ENCODE measurements around the gene TIGD6. TPM values are rescaled to one million over a fixed set of nuclear protein-coding genes. Genes with fewer than 3 reads are reported as not detected.

The TIGD6 gene
- total RNA-seq, 1 donor from 2014 or later, result 1.2 TPM

- intact Hi-C loops (cut with micrococcal nuclease), result no loop called here
These were observed 17.0 kb upstream of the TIGD6 start for GRCh38 chr5:150017226-150018005.

GRCh38 chr5:150016537-150016936 is 16.1 kb upstream of the TIGD6 start:
- intact Hi-C loops (cut with micrococcal nuclease), result no loop called here

- intact Hi-C loops (cut with micrococcal nuclease), result no loop called here
These were observed 15.0 kb upstream of the TIGD6 start for GRCh38 chr5:150015415-150015814.

- intact Hi-C loops (cut with micrococcal nuclease), result no loop called here
These were observed 14.0 kb upstream of the TIGD6 start for GRCh38 chr5:150014456-150014855.

- intact Hi-C loops (cut with micrococcal nuclease), result no loop called here
These were observed 13.5 kb upstream of the TIGD6 start for GRCh38 chr5:150013931-150014330.

GRCh38 chr5:150009671-150010387 is 9.4 kb upstream of the TIGD6 start:
- intact Hi-C loops (cut with micrococcal nuclease), result no loop called here

GRCh38 chr5:150007050-150007449 is 6.6 kb upstream of the TIGD6 start:
- intact Hi-C loops (cut with micrococcal nuclease), result no loop called here

GRCh38 chr5:150006318-150006717 is 5.9 kb upstream of the TIGD6 start:
- intact Hi-C loops (cut with micrococcal nuclease), result no loop called here

GRCh38 chr5:150001660-150002486 is 1.4 kb upstream of the TIGD6 start:
- intact Hi-C loops (cut with micrococcal nuclease), result loop anchor here (1.0 to 5.0 kb wide), 9 partner anchors 40 to 700 kb away; partner anchors contain the start of genes CD74, CSNK1A1, GRPEL2 and PPARGC1B

GRCh38 chr5:150000990-150001659 is 671 bp upstream of the TIGD6 start:
- intact Hi-C loops (cut with micrococcal nuclease), result loop anchor here (1.0 to 5.0 kb wide), 10 partner anchors 41 to 701 kb away; partner anchors contain the start of genes CD74, CSNK1A1, GRPEL2 and PPARGC1B

- intact Hi-C loops (cut with micrococcal nuclease), result loop anchor here (1.0 to 5.0 kb wide), 8 partner anchors 42 to 702 kb away; partner anchors contain the start of genes CD74, GRPEL2, PPARGC1B and RBM22
These were observed 593 bp downstream of the TIGD6 start for GRCh38 chr5:149999866-150000255.

- intact Hi-C loops (cut with micrococcal nuclease), result no loop called here
These were observed 1.1 kb downstream of the TIGD6 start for GRCh38 chr5:149999359-149999758.

- intact Hi-C loops (cut with micrococcal nuclease), result no loop called here
These were observed 2.2 kb downstream of the TIGD6 start for GRCh38 chr5:149998281-149998680.

- intact Hi-C loops (cut with micrococcal nuclease), result no loop called here
These were observed 4.1 kb downstream of the TIGD6 start for GRCh38 chr5:149996205-149996890.

- intact Hi-C loops (cut with micrococcal nuclease), result no loop called here
These were observed 4.9 kb downstream of the TIGD6 start for GRCh38 chr5:149995385-149996204.

GRCh38 chr5:149993471-149993870 is 7.0 kb downstream of the TIGD6 start:
- intact Hi-C loops (cut with micrococcal nuclease), result no loop called here

GRCh38 chr5:149990518-149991376 is 9.7 kb downstream of the TIGD6 start:
- intact Hi-C loops (cut with micrococcal nuclease), result loop anchor here (1.0 kb wide), 2 partner anchors 156 to 353 kb away; no protein-coding TSS in a partner anchor

- intact Hi-C loops (cut with micrococcal nuclease), result no loop called here
These were observed 12.3 kb downstream of the TIGD6 start for GRCh38 chr5:149988126-149988525.

All from T-helper 2 cell treated with Interferon-gamma antibody and Interleukin-4, amounts not matched to agents 100 ng/mL and 5 ng/mL, for 36 hours (primary cell).